Motor neuron (in vitro differentiated cells): ENCODE results near the gene ZBTB48. TPM values are rescaled to one million over a fixed set of nuclear protein-coding genes. Genes with fewer than 3 reads are reported as not detected.
"Not testable (repeated sequence)": the region's sequence is repeated elsewhere in the genome, so short reads cannot be mapped to it uniquely, and the experiment has no call there.

Experiments
- ATAC-seq, 8 experiments: fragments of 200-7000 bp; cut with Tn5 transposase; replicated peaks in 6 of 8; 2 replicates each; pipeline ENCODE4 v1.8.0; 2021; ENCODE audit warnings: mild to moderate bottlenecking in 8 of 8, moderate library complexity in 8 of 8
- H3K27ac ChIP-seq, 2 donors: fragments of 250-450 bp; sonication (Bioruptor Pico); 2 replicates each; pipeline ENCODE4 v1.9.0; 2021; ENCODE audit warnings: antibody characterized with exemption in 2 of 2, mild to moderate bottlenecking in 2 of 2, moderate library complexity in 1 of 2
- H3K4me1 ChIP-seq, 2 donors: fragments of 250-450 bp; sonication (Bioruptor Pico); replicated peaks in 1 of 2; 2 replicates each; pipeline ENCODE4 v1.6.1; 2021; ENCODE audit warnings: antibody characterized with exemption in 2 of 2, mild to moderate bottlenecking in 2 of 2, moderate library complexity in 1 of 2
- H3K4me3 ChIP-seq, 5 donors: fragments of 250-450 bp; sonication (Bioruptor Pico); 2 replicates each; pipeline ENCODE4 v1.9.0; 2021; ENCODE audit warnings: antibody characterized with exemption in 5 of 5, mild to moderate bottlenecking in 5 of 5, moderate library complexity in 4 of 5
- WGBS, 10 experiments: fragments of 450-650 bp; shearing (Covaris generic); methylation state at CpG; one replicate each; pipeline ENCODE4 v1.0.0; 2022; 5-methylcytosine and 5-hydroxymethylcytosine counted together
- in situ Hi-C, 9 experiments: fragments of 400-800 bp; cut with MboI; loops; one replicate each; pipeline ENCODE4 v1.15.0; 2021; ENCODE audit warnings: low sequenced_read_pairs in 9 of 9, low pct_unique_long_range_greater_than_20kb in 2 of 9; ENCODE audit not compliant: unreplicated experiment in 9 of 9
- total RNA-seq, 8 experiments: library from RNA; unstranded; fragments of 300-600 nt; gene quantifications; 2 replicates each; pipeline versions ENCODE4 v1.2.3 to v1.2.4, GENCODE V29; 2022

The ZBTB48 gene
- total RNA-seq, 8 experiments from 2014 or later, result 21.9 to 44.4 (median 27.8) TPM

DNA sequence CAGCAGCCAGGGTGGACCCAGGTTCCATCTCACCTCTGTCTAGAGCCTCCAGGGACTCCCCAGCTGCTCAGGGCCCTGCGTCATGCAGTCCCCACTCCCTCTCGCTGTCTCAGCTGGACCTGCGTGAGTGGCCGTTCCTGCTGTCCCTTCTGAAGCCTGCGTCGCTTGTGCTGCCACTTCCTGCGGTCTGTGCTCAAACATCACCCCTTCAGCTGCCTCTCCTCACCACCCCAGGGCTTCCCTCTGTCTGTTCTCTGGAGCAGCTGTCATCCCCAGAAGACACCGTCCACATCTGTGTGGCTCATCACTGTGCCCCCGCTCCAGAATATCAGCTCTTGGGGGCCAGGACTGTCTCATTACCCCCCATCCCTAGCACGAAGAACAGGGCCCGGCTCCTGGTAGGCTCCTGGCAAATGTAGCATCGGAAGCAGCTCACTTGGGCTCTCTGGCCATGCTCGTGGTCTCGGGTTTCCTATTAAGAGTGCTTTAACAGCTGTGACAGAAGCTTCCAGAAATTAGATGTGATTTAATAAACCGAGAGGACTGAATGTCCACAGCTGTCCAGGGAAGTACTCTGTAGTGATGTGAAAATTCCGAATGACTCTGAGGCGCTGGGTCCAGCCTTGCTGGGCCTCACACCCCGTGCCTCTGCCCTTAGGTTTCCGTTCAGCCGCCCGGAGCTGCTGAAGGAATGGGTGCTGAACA, 48.2 kb downstream of the ZBTB48 start:
- Histone ChIP-seq H3K4me3 (no peak overlapping the region), H3K4me1 (peaks cover 13 to 15% of the 10 kb centered on the region in 2 donors), H3K27ac (no peak overlapping the region)
- ATAC-seq, result no peak
- 90 to 100% (median 93%) methylated on average over 1 to 19 of the region's 21 CpGs; no CpG with 5 or more reads in 4 of the 10 experiments for WGBS, 10 experiments
- in situ Hi-C loops, result no loop called here

DNA sequence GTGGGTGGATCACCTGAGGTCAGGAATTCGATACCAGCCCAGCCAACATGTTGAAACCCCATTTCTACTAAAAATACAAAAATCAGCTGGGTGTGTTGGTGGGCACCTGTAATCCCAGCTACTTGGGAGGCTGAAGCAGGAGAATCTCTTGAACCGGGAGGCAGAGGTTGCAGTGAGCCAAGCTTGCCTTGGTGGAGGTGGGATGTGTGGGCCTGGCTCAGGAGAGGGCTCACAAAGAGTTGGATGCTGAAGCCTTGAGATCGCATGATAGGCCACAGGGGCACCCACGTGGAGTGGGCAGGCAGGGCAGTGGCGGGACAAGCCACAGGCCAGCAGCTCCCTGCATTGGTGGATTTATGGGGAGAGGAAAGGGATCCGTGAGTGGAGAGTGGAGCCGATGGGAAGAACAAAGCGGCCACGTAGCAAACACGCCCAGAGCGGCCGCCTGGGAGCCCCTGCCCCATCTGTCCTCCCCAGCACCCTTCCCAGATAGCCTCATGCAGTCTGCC, 49.2 kb downstream of the ZBTB48 start:
- WGBS, 10 experiments, result 71 to 98% (median 86%) methylated on average over 1 to 8 of the region's 12 CpGs; no CpG with 5 or more reads in 3 of the 10 experiments
- H3K4me1 ChIP-seq, result peaks cover 13 to 15% of the 10 kb centered on the region in 2 donors
- H3K4me3 ChIP-seq, result no peak overlapping the region
- H3K27ac ChIP-seq, result no peak overlapping the region
- ATAC-seq, result no peak
- in situ Hi-C loops, result no loop called here

GRCh38 chr1:6630027-6630426, 50.2 kb downstream of the ZBTB48 start:
- in situ Hi-C loops, result no loop called here
- no peak overlapping the region for H3K4me3 ChIP-seq
- peaks cover 9 to 10% of the 10 kb centered on the region in 2 donors for H3K4me1 ChIP-seq
- 83 to 100% (median 95%) methylated on average over 1 to 8 of the region's 8 CpGs; no CpG with 5 or more reads in 2 of the 10 experiments for whole genome bisulfite sequencing, 10 experiments
- no peak overlapping the region for H3K27ac ChIP-seq
- ATAC-seq, result no peak

- peaks cover 6 to 7% of the 10 kb centered on the region in 2 donors for H3K4me1 ChIP-seq
- in situ Hi-C loops, result no loop called here
- H3K27ac ChIP-seq, result no peak overlapping the region
- no peak for ATAC-seq
- WGBS, 10 experiments, result 90 to 100% (median 98%) methylated on average over 1 to 7 of the region's 8 CpGs; no CpG with 5 or more reads in 4 of the 10 experiments
- no peak overlapping the region for H3K4me3 ChIP-seq
Measured at GRCh38 chr1:6631058-6631457, 51.3 kb downstream of the ZBTB48 start.

DNA sequence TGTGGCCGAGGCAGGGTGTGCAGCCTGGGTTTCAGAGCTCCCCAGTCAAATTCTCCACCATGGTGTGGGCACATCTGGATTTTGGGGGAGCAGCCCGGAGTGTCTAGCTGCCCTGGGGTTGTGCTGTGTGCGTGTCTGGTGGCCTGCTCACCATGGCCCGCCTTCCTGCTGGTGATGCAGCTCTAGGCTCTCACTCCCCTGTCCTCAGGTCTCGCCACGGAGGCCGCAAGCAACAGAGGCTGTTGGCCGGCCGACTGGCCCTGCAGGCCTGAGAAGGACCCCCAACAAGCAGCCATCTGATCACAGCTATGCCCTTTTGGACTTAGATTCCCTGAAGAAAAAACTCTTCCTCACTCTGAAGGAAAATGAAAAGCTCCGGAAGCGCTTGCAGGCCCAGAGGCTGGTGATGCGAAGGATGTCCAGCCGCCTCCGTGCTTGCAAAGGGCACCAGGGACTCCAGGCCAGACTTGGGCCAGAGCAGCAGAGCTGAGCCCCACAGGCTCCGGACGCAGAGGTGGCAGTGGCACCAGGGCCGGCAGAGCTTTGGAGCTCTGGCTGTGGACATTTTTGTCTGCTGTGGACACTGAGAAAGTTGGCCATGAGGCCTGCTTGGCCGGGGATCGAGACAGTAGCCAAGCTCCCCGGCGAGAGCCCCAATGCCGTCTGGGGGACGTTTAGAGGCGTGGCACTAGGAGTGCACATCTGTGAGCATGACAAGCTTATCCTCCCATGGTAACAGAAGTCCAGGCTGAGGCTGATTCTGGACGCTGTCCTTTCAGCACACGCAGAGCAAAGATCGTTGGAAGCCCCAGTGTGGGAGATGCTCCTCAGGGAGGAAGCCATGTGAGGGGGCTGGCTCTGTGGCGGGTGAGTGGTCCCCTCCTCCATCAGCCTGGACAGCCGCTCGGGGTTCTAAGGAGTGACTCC, 53.1 kb downstream of the ZBTB48 start:
- ATAC-seq, result no peak
- in situ Hi-C loops, result no loop called here
- no peaks in the 10 kb centered on the region for H3K4me1 ChIP-seq
- H3K27ac ChIP-seq, result no peak overlapping the region
- 80 to 100% (median 94%) methylated on average over 2 to 17 of the region's 30 CpGs; no CpG with 5 or more reads in 4 of the 10 experiments for WGBS, 10 experiments
- H3K4me3 ChIP-seq, result no peak overlapping the region

GRCh38 chr1:6634371-6635052, 54.7 kb downstream of the ZBTB48 start:
- H3K4me3 ChIP-seq, result no peak overlapping the region
- in situ Hi-C loops, result no loop called here
- no peaks in the 10 kb centered on the region for H3K4me1 ChIP-seq
- peak; percentile 61 to 85 (median 70) for ATAC-seq
- WGBS, 10 experiments, result 60 to 100% (median 92%) methylated on average over 1 to 17 of the region's 29 CpGs; no CpG with 5 or more reads in 5 of the 10 experiments
- peak overlapping the region in 1 of 2 donors; percentile 32 for H3K27ac ChIP-seq

GRCh38 chr1:6635161-6635909, 55.5 kb downstream of the ZBTB48 start:
- Histone ChIP-seq H3K27ac (no peak overlapping the region), H3K4me3 (no peak overlapping the region), H3K4me1 (no peaks in the 10 kb centered on the region)
- peak in 2 of 8 experiments; percentile 5 to 10 for ATAC-seq
- in situ Hi-C loops, result no loop called here
- WGBS, 10 experiments, result 73 to 100% (median 99%) methylated on average over 1 to 14 of the region's 20 CpGs; no CpG with 5 or more reads in 2 of the 10 experiments

DNA sequence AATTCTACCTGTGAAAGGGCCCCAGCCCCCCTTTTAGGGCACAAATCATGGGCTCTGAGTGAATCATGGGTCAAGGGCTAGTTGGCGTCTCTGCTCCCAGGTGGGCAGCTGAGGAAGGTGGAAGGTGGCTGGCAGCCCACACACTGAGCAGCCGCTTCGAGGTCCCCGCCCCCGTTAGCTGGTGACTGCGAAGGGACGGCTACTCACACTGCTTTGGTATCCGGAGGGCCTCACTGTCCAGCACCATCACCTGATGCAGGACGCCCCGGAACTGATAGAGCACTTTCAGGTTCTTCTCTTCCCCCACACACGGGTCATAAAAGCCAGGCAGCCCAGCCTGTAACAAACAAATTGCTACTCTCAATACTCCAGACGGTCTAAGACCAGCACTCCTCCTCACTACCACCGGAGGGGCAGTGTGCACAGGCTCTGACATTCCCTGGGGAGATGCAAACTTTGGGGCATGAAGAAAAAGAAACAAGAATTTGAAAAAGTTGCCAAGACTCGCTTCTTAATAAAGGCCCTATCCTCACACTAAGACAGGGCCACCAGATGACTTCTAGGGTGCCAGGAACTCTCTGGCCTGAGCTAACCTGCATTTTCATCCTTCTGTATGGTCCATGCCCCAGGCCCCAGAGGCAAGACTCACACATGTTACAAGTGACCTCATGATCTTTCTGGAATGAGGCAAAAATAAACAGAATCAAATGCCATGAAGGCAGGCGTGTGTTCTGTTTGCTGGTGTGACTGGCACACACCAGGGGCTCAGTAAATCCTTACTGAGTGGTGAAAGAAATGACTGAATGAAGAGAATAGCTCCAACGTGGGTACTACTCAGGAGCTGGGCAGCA, 56.3 kb downstream of the ZBTB48 start:
- no peaks in the 10 kb centered on the region for H3K4me1 ChIP-seq
- H3K27ac ChIP-seq, result no peak overlapping the region
- 40 to 100% (median 73%) methylated on average over 1 to 11 of the region's 16 CpGs; no CpG with 5 or more reads in 4 of the 10 experiments for WGBS, 10 experiments
- in situ Hi-C loops, result no loop called here
- H3K4me3 ChIP-seq, result no peak overlapping the region
- ATAC-seq, result no peak

GRCh38 chr1:6636778-6637177, 57.0 kb downstream of the ZBTB48 start:
- H3K4me1 ChIP-seq, H3K27ac ChIP-seq, ATAC-seq, in situ Hi-C loops, H3K4me3 ChIP-seq: not testable (repeated sequence)
- WGBS, 10 experiments, result 70 to 100% (median 99%) methylated on average over 1 to 5 of the region's 6 CpGs; no CpG with 5 or more reads in 4 of the 10 experiments

- WGBS, 10 experiments, result 79 to 100% (median 97%) methylated on average over 2 to 7 of the region's 9 CpGs; no CpG with 5 or more reads in 3 of the 10 experiments
- Histone ChIP-seq H3K4me1 (no peaks in the 10 kb centered on the region), H3K4me3 (no peak overlapping the region), H3K27ac (no peak overlapping the region)
- in situ Hi-C loops, result no loop called here
- no peak for ATAC-seq
Measured at GRCh38 chr1:6637770-6638169, 58.0 kb downstream of the ZBTB48 start.

DNA sequence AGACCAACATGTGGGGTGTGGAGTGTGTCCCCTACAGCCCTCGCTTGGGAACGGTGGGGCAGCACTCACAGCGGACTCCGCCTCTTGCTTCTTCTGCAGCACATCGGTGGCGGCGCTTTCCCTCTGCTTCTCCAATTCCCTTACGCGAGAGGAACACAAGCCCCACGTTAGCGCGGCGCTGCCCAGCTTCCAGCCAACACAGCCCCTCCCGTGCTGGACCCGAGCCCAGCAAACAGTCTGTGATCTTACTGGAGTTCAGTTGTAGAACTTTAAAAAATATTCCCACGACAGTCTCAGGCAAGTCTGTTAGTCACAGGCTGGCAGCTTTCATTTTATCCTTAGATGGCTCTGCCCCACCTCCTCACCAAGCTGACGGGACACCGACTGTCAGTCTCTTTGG, 58.4 kb downstream of the ZBTB48 start:
- ATAC-seq, result peak in 2 of 8 experiments; percentile 52 to 72
- in situ Hi-C loops, result no loop called here
- no peaks in the 10 kb centered on the region for H3K4me1 ChIP-seq
- no peak overlapping the region for H3K4me3 ChIP-seq
- no peak overlapping the region for H3K27ac ChIP-seq
- 30 to 100% (median 88%) methylated on average over 1 to 16 of the region's 18 CpGs; no CpG with 5 or more reads in 3 of the 10 experiments for WGBS, 10 experiments
